A673 (cell line): ENCODE measurements around the gene NGEF. TPM values are rescaled to one million over a fixed set of nuclear protein-coding genes. Genes with fewer than 3 reads are reported as not detected.

Experiments
- BruUV-seq: library from RNA; stranded (reverse); fragments of 400-500 nt; replicated peaks from 2 replicates; lab custom pipeline; 2021; lab: Mats Ljungman, UMichigan
- CTCF ChIA-PET: fragments of 300-600 bp; sonication (Branson Sonifier 250); formaldehyde crosslinking; loops from one replicate; lab custom pipeline; 2022; ENCODE audit warnings: antibody characterized with exemption; lab: Charles Lee
- POLR2A ChIA-PET: fragments of 300-600 bp; sonication (Branson Sonifier 250); formaldehyde crosslinking; loops from one replicate; lab custom pipeline; 2022; ENCODE audit warnings: antibody characterized with exemption; ENCODE audit not compliant: low non-redundant PET; lab: Charles Lee
- DNase-seq: peaks from one replicate; pipeline ENCODE4 v3.0.0-alpha.2; 2015; ENCODE audit warnings: low spot score
- H3K27ac ChIP-seq: fragments of 200-600 bp; sonication (generic); 2 replicates; pipeline ENCODE4 v1.5.1; 2016; ENCODE audit warnings: mixed run types, low read depth, mild to moderate bottlenecking, mixed read lengths, antibody characterized with exemption, low read length; ENCODE audit not compliant: poor library complexity, severe bottlenecking
- H3K27me3 ChIP-seq: fragments of 200-600 bp; sonication (generic); replicated peaks from 2 replicates; pipeline ENCODE4 v1.6.1; 2017; ENCODE audit warnings: mixed run types, low read depth, mild to moderate bottlenecking, mixed read lengths, antibody characterized with exemption, low read length; ENCODE audit not compliant: insufficient read depth, poor library complexity
- H3K36me3 ChIP-seq: fragments of 200-600 bp; sonication (generic); 2 replicates; pipeline ENCODE4 v1.6.1; 2016; ENCODE audit warnings: mixed run types, mild to moderate bottlenecking, mixed read lengths, antibody characterized with exemption, low read length; ENCODE audit not compliant: insufficient read depth, poor library complexity, severe bottlenecking
- H3K4me1 ChIP-seq: fragments of 200-600 bp; sonication (generic); 2 replicates; pipeline ENCODE4 v1.6.1; 2017; ENCODE audit warnings: mixed run types, mild to moderate bottlenecking, mixed read lengths, antibody characterized with exemption, low read length; ENCODE audit not compliant: insufficient read depth, poor library complexity, severe bottlenecking
- H3K4me3 ChIP-seq: fragments of 200-600 bp; sonication (generic); 2 replicates; pipeline ENCODE4 v1.5.1; 2016; ENCODE audit warnings: low read depth, mixed run types, mild to moderate bottlenecking, mixed read lengths, low read length; ENCODE audit not compliant: poor library complexity, severe bottlenecking
- H3K9me3 ChIP-seq: fragments of 200-600 bp; sonication (generic); 2 replicates; pipeline ENCODE4 v1.6.1; 2016; ENCODE audit warnings: mixed run types, low read depth, mild to moderate bottlenecking, mixed read lengths, antibody characterized with exemption, low read length; ENCODE audit not compliant: poor library complexity, severe bottlenecking
- EZH2 ChIP-seq: fragments of 200-600 bp; sonication (generic); IDR thresholded peaks from 2 replicates; pipeline ENCODE4 v1.6.1; 2017; ENCODE audit warnings: borderline replicate concordance, low read depth, mild to moderate bottlenecking, mixed read lengths, antibody characterized with exemption, low read length; ENCODE audit not compliant: poor library complexity, severe bottlenecking
- intact Hi-C: fragments of 100-400 bp; cut with micrococcal nuclease; formaldehyde crosslinking; loops from one replicate; pipeline ENCODE4 v1.10.0; 2022; ENCODE audit not compliant: unreplicated experiment
- total RNA-seq: library from RNA; stranded (reverse); gene quantifications from 2 replicates; pipeline ENCODE4 v1.2.3, GENCODE V29; 2021
- TF ChIP-seq, protein P1 (sequence below): fragments of 300-800, 200-600 bp; sonication (generic); conservative IDR thresholded peaks from 2 replicates; pipeline ENCODE4 v1.5.1; 2017; ENCODE audit warnings: low read depth, mild to moderate bottlenecking, antibody characterized with exemption, low read length, moderate library complexity, mixed read lengths

Gene NGEF
- total RNA-seq, 1 experiment from 2014 or later = 0.69 TPM

DNA sequence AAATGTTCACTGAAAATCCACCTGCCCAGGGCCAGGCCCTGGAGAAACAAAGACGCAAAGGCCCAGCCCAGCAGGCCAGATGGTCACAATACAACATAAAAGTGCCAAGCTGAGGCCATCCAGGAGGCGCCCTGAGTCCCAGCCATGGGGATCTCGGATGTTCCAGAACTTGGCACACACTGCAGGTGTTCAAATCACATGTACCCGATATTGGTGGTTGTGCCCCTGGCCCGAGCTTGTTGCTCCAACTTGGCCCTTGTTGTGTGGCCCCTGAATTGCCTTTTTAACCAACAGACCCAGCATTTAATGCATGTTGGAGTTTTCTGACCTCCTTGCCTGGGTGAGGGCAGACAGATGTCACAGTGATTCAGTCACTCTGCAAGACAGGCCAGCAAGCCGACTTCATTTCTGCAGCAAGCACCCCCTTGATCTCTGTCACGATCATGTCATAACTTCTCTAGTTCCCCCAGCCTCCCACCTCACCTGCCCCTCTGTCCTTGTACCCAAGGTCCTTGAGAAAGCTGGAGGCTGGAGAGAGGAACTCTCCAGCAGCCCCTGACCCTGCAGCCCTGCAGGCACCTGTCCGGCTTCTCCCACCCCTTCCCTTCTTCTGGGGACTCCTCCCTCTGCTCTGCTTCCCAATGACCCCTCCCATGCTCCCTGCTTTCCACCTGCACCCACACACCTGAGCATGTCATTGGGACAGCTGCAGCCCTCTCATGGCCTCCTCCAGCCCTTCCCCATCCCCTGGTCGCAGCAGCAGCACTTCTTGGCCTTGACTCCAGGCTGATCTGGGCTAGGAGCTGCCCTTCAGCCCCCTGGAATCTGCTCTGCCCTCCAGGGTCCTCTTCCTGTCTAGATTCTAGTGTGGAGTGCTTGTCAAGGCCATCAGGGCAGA is 9.1 kb downstream of the NGEF start:
- no TSS peak for BruUV-seq
- intact Hi-C loops = no loop called here
- ChIA-PET CTCF (no interaction called here), POLR2A (no interaction called here)
- no peaks in the 10 kb centered on the region for H3K9me3 ChIP-seq
- DNase-seq = no peak
- H3K27me3 ChIP-seq = no peaks in the 10 kb centered on the region
- no peaks in the 10 kb centered on the region for H3K4me1 ChIP-seq
- H3K4me3 ChIP-seq = no peak overlapping the region
- H3K27ac ChIP-seq = no peak overlapping the region
- no peaks in the 10 kb centered on the region for H3K36me3 ChIP-seq
- TF ChIP-seq, protein P1, sequence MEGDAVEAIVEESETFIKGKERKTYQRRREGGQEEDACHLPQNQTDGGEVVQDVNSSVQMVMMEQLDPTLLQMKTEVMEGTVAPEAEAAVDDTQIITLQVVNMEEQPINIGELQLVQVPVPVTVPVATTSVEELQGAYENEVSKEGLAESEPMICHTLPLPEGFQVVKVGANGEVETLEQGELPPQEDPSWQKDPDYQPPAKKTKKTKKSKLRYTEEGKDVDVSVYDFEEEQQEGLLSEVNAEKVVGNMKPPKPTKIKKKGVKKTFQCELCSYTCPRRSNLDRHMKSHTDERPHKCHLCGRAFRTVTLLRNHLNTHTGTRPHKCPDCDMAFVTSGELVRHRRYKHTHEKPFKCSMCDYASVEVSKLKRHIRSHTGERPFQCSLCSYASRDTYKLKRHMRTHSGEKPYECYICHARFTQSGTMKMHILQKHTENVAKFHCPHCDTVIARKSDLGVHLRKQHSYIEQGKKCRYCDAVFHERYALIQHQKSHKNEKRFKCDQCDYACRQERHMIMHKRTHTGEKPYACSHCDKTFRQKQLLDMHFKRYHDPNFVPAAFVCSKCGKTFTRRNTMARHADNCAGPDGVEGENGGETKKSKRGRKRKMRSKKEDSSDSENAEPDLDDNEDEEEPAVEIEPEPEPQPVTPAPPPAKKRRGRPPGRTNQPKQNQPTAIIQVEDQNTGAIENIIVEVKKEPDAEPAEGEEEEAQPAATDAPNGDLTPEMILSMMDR = no peak
- TF ChIP-seq EZH2 = no peak

DNA sequence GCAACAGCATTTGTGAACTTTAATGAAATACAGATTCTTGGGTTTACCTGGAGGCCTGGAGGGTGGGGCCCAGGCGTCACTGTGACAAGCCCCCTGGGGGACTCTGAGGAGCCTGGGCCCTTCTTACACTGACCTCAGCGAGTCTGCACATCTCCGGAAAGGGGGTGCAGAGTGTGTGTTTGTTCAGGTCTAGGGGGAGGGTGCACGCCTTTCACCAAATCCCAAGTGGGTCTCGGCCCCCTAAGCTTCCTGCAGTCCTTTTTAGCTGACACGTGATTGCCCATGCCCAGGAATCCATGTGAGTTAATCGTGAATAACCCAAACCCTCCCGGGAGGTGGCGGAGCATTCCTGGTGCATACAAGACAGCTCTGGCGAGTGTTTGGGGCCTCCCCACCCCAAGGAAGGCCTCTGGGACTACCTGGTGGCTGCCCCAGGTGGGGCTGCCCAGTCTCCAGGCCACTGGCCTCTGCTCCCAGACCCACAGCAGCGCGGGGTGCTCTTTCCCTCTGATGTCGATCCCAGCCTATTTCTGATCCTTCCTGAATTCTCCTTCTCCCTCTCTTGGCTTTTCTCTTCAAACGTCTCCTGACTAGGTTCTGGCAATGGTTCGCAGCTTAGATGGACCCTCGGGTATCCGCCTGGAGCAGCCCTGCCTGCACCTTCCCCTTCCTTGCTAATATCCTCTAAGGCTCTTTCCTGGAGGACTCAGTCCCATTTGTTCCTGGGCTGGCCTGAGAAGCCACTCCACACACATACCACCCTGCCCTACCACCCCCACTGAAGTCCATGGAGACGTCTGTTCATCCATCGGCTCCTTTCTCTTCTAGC is 10.0 kb downstream of the NGEF start:
- no peaks in the 10 kb centered on the region for H3K36me3 ChIP-seq
- H3K27ac ChIP-seq = no peak overlapping the region
- ChIA-PET POLR2A (no interaction called here), CTCF (no interaction called here)
- H3K4me3 ChIP-seq = no peak overlapping the region
- no TSS peak for BruUV-seq
- H3K27me3 ChIP-seq = no peaks in the 10 kb centered on the region
- no peak for DNase-seq
- TF ChIP-seq, protein P1 = no peak
- no peak for TF ChIP-seq EZH2
- H3K4me1 ChIP-seq = no peaks in the 10 kb centered on the region
- no peaks in the 10 kb centered on the region for H3K9me3 ChIP-seq
- intact Hi-C loops = no loop called here

DNA sequence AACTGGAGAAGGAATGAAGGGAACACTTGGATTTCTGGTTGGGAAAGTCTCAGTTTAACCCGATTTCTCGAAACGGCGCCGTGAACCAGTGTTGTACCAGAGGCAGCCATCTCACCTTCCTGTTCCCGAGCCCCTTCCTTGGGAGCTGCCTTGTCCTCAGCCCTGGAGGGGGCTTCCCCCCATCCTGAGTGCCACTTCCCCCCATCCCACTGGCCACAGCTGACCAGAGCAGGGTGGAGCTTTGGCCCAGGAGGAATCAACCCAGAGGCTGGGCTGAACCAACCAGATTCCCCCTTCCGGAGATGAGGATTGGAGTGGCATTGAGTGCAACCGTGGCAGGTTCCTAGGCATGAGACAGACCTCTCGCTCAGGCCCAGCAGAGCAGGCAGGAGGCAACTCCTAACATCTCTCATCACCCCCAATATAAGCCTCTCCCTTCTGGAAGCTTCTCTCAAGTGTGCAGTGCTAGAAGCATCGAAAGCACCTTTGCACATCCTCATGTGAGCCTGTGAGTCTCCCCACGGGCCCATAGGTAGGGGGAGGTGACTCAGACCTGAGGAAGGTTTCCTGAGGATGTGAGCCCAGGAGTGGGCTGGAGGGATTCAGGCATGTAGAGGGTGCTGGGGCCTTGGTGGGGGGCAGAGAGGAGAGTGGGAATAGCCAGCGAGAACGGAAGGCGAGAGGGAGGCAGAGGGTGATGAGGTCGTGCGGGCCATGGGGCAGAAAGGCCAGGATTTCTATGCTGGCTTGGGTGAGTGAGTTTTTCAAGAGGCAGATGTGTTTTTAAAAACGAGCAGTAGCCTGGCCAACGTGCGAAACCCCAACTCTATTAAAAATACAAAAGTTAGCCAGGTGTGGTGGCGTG is 11.9 kb downstream of the NGEF start:
- DNase-seq = no peak
- H3K27me3 ChIP-seq = no peaks in the 10 kb centered on the region
- H3K4me1 ChIP-seq = no peaks in the 10 kb centered on the region
- CTCF ChIA-PET = no interaction called here
- H3K36me3 ChIP-seq = no peaks in the 10 kb centered on the region
- H3K4me3 ChIP-seq = no peak overlapping the region
- no peaks in the 10 kb centered on the region for H3K9me3 ChIP-seq
- TF ChIP-seq EZH2 = no peak
- intact Hi-C loops = no loop called here
- no peak overlapping the region for H3K27ac ChIP-seq
- BruUV-seq = no TSS peak
- POLR2A ChIA-PET = no interaction called here
